ENCODE results near the gene SLC25A24. TPM values are rescaled to one million over a fixed set of nuclear protein-coding genes. Genes with fewer than 3 reads are reported as not detected.

The SLC25A24 gene
- total and polyA plus RNA-seq, 4 donors: 1.3 to 8.6 (median 3.0) TPM

- Histone ChIP-seq H3K4me3 (ENCODE audit: low read depth in 1 of 3, low read length in 3 of 3) (no peak overlapping the region), H3K27ac (ENCODE audit: low read depth in 1 of 2, low read length in 2 of 2) (no peak overlapping the region), H3K9me3 (ENCODE audit: control insufficient read depth in 4 of 4, low read length in 3 of 4) (no peaks in the 10 kb centered on the region), H3K27me3 (ENCODE audit: control insufficient read depth in 4 of 4, insufficient read depth in 4 of 4, low read length in 3 of 4) (no peaks in the 10 kb centered on the region), H3K36me3 (ENCODE audit: control insufficient read depth in 4 of 4, insufficient read depth in 3 of 4, low read depth in 1 of 4, low read length in 3 of 4) (no peaks in the 10 kb centered on the region), H3K4me1 (ENCODE audit: control insufficient read depth in 4 of 4, insufficient read depth in 4 of 4, low read length in 3 of 4) (no peaks in the 10 kb centered on the region), H3K9ac (ENCODE audit: low read depth in 1 of 2, low read length in 2 of 2) (no peak overlapping the region)
- DNase-seq (ENCODE audit: low spot score): no peak
- TF ChIP-seq SP1 (IDR thresholded peaks at IDR 0.05) (no peak), EGR1 (IDR thresholded peaks at IDR 0.05; ENCODE audit: low read depth in 2 of 2) (no peak), HNF4G (IDR thresholded peaks at IDR 0.05) (no peak), HNF4A (conservative IDR thresholded peaks at IDR 0.05) (no peak), RAD21 (IDR thresholded peaks at IDR 0.05) (no peak), YY1 (IDR thresholded peaks at IDR 0.05) (no peak), FOXA2 (IDR thresholded peaks at IDR 0.05) (no peak), JUND (IDR thresholded peaks at IDR 0.05) (no peak)
- TF ChIP-seq, protein P1, sequence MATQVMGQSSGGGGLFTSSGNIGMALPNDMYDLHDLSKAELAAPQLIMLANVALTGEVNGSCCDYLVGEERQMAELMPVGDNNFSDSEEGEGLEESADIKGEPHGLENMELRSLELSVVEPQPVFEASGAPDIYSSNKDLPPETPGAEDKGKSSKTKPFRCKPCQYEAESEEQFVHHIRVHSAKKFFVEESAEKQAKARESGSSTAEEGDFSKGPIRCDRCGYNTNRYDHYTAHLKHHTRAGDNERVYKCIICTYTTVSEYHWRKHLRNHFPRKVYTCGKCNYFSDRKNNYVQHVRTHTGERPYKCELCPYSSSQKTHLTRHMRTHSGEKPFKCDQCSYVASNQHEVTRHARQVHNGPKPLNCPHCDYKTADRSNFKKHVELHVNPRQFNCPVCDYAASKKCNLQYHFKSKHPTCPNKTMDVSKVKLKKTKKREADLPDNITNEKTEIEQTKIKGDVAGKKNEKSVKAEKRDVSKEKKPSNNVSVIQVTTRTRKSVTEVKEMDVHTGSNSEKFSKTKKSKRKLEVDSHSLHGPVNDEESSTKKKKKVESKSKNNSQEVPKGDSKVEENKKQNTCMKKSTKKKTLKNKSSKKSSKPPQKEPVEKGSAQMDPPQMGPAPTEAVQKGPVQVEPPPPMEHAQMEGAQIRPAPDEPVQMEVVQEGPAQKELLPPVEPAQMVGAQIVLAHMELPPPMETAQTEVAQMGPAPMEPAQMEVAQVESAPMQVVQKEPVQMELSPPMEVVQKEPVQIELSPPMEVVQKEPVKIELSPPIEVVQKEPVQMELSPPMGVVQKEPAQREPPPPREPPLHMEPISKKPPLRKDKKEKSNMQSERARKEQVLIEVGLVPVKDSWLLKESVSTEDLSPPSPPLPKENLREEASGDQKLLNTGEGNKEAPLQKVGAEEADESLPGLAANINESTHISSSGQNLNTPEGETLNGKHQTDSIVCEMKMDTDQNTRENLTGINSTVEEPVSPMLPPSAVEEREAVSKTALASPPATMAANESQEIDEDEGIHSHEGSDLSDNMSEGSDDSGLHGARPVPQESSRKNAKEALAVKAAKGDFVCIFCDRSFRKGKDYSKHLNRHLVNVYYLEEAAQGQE (IDR thresholded peaks at IDR 0.05): no peak
- WGBS: 88% methylated on average over 5 of the region's 5 CpGs
Observed at GRCh38 chr1:108117945-108118902, 81.9 kb downstream of the SLC25A24 start.

DNA sequence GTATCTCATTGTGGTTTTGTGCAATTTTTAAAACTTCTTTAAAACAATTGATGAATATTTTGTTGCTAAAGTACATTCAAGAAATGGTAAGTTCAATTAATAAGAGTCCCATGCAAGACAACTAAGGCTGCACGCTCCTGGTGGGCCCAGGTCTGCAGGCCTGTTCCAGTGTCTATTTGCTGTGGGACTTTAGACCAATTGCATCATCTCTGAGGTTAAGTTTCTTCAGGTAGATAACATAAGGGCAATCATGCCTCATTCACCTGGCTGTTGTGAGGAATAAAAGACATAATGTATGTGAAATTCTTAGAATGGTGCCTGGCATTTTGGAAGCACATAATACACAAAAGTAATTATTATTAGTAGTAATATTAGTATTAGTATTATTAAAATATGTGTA lies 82.9 kb downstream of the SLC25A24 start:
- WGBS: 78% methylated on average over 1 of the region's 1 CpG
- DNase-seq (ENCODE audit: low spot score): no peak
- Histone ChIP-seq H3K4me1 (ENCODE audit: control insufficient read depth in 4 of 4, insufficient read depth in 4 of 4, low read length in 3 of 4) (no peaks in the 10 kb centered on the region), H3K9me3 (ENCODE audit: control insufficient read depth in 4 of 4, low read length in 3 of 4) (no peaks in the 10 kb centered on the region), H3K27ac (ENCODE audit: low read depth in 1 of 2, low read length in 2 of 2) (no peak overlapping the region), H3K9ac (ENCODE audit: low read depth in 1 of 2, low read length in 2 of 2) (no peak overlapping the region), H3K4me3 (ENCODE audit: low read depth in 1 of 3, low read length in 3 of 3) (no peak overlapping the region), H3K36me3 (ENCODE audit: control insufficient read depth in 4 of 4, insufficient read depth in 3 of 4, low read depth in 1 of 4, low read length in 3 of 4) (no peaks in the 10 kb centered on the region), H3K27me3 (ENCODE audit: control insufficient read depth in 4 of 4, insufficient read depth in 4 of 4, low read length in 3 of 4) (no peaks in the 10 kb centered on the region)
- TF ChIP-seq FOXA2 (IDR thresholded peaks at IDR 0.05) (no peak), YY1 (IDR thresholded peaks at IDR 0.05) (no peak)

DNA sequence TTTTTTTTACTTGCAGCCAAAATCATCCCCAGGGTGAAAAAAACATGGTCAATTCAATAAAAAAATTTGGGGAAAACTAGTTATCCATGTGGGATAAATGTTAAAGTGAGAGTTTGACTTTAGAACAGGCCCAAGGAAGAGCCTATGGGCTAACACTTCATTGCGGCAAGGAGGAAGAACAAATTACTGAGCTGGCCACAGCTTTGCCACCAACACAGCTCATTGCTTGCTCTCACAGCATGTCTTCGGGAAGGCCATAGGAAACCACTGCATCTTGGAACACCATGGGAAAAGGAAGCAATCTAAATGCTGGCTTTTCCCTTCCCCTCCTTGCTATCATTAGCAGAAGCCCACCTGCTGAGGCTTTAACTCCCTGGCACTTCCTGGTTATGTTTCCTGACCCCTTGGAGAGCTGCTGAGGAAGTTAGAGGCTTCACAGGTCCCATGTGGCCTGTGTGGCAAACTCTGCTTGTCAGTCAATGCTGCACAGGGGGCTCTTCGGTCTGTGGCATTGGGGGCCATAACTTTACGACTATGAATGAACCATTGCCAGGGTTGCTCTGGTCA lies 86.0 kb downstream of the SLC25A24 start:
- Histone ChIP-seq H3K4me3 (ENCODE audit: low read depth in 1 of 3, low read length in 3 of 3) (no peak overlapping the region), H3K27me3 (ENCODE audit: control insufficient read depth in 4 of 4, insufficient read depth in 4 of 4, low read length in 3 of 4) (no peaks in the 10 kb centered on the region), H3K9ac (ENCODE audit: low read depth in 1 of 2, low read length in 2 of 2) (no peak overlapping the region), H3K4me1 (ENCODE audit: control insufficient read depth in 4 of 4, insufficient read depth in 4 of 4, low read length in 3 of 4) (no peaks in the 10 kb centered on the region), H3K27ac (ENCODE audit: low read depth in 1 of 2, low read length in 2 of 2) (no peak overlapping the region), H3K36me3 (ENCODE audit: control insufficient read depth in 4 of 4, insufficient read depth in 3 of 4, low read depth in 1 of 4, low read length in 3 of 4) (no peaks in the 10 kb centered on the region), H3K9me3 (ENCODE audit: control insufficient read depth in 4 of 4, low read length in 3 of 4) (no peaks in the 10 kb centered on the region)
- no peak for DNase-seq (ENCODE audit: low spot score)
- WGBS: 60% methylated on average over 4 of the region's 4 CpGs
- TF ChIP-seq SP1 (IDR thresholded peaks at IDR 0.05) (no peak), RXRA (IDR thresholded peaks at IDR 0.05) (no peak), CTCF (IDR thresholded peaks at IDR 0.05; ENCODE audit: low read depth, low read length, missing input control) (no peak), NR2F2 (IDR thresholded peaks at IDR 0.05) (no peak)

All from liver (tissue), 9 donors.